ENCODE results near the gene KRTAP10-6. TPM values are rescaled to one million over a fixed set of nuclear protein-coding genes. Genes with fewer than 3 reads are reported as not detected.

KRTAP10-6 gene
- total RNA-seq, 6 donors from 2014 or later, result not detected

DNA sequence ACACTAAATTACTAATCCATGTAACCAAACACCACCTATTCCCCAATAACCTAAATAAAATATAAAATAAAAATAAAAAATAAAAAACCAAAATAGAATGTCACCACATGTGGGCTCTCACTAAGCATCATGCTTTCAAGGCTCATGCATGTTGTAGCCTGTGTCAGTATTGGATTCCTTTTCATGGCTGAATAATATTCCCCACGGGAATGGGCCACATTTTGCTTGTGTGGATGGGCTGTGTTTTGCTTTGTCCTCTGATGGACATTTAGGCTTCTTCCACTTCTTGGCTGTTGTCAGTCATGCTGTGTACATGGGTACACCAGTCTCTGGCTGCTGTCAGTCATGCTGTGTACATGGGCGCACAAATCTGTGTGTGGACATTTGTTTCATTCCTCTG, 3.2 kb downstream of the KRTAP10-6 start:
- Histone ChIP-seq H3K9me3 (no peaks in the 10 kb centered on the region), H3K36me3 (no peaks in the 10 kb centered on the region), H3K27ac (no peak overlapping the region), H3K4me3 (no peak overlapping the region), H3K4me1 (no peaks in the 10 kb centered on the region), H3K27me3 (peaks cover 0 to 5% (median 0%) of the 10 kb centered on the region in 4 donors)
- no peak for ATAC-seq (ENCODE audit: low FRiP score in 2 of 2)
- TF ChIP-seq, protein P1, sequence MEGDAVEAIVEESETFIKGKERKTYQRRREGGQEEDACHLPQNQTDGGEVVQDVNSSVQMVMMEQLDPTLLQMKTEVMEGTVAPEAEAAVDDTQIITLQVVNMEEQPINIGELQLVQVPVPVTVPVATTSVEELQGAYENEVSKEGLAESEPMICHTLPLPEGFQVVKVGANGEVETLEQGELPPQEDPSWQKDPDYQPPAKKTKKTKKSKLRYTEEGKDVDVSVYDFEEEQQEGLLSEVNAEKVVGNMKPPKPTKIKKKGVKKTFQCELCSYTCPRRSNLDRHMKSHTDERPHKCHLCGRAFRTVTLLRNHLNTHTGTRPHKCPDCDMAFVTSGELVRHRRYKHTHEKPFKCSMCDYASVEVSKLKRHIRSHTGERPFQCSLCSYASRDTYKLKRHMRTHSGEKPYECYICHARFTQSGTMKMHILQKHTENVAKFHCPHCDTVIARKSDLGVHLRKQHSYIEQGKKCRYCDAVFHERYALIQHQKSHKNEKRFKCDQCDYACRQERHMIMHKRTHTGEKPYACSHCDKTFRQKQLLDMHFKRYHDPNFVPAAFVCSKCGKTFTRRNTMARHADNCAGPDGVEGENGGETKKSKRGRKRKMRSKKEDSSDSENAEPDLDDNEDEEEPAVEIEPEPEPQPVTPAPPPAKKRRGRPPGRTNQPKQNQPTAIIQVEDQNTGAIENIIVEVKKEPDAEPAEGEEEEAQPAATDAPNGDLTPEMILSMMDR (IDR thresholded peaks at IDR 0.05), result no peak
- no peak for TF ChIP-seq POLR2A (IDR thresholded peaks at IDR 0.05)
- no peak for TF ChIP-seq POLR2AphosphoS5 (IDR thresholded peaks at IDR 0.05)
- TF ChIP-seq EP300 (IDR thresholded peaks at IDR 0.05), result no peak
- DNase-seq, result no peak
- 92 to 100% methylated on average over 2 of the region's 2 CpGs for WGBS, 2 donors

DNA sequence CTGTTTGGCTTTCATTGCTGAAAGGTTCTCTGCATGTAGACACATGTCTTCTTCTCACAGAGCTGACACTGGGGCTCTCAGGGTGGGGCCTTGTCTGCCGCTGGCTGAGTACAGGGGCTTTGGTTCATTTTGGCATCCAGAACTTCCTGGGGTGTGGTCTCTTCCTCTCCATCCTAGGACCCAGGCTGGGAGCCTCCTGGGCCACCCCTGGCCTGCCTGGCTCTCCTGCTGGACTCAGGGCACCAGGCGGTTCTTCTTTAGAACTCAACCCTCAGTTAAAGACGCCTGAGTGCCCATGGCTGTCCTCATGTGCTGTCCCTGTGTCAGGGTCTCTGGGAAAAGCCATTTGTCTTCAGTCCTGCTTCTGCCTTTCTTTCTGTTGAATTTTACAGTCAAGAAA, 6.4 kb downstream of the KRTAP10-6 start:
- TF ChIP-seq, protein P1 (IDR thresholded peaks at IDR 0.05), result no peak
- no peak for TF ChIP-seq EP300 (IDR thresholded peaks at IDR 0.05)
- Histone ChIP-seq H3K4me3 (no peak overlapping the region), H3K9me3 (peaks cover 0 to 14% (median 3%) of the 10 kb centered on the region in 4 donors), H3K27ac (no peak overlapping the region), H3K4me1 (no peaks in the 10 kb centered on the region), H3K36me3 (no peaks in the 10 kb centered on the region), H3K27me3 (peaks cover 0 to 5% (median 0%) of the 10 kb centered on the region in 4 donors)
- ATAC-seq (ENCODE audit: low FRiP score in 2 of 2), result no peak
- DNase-seq, result no peak
- WGBS, 2 donors, result 74 to 89% methylated on average over 2 to 3 of the region's 3 CpGs

DNA sequence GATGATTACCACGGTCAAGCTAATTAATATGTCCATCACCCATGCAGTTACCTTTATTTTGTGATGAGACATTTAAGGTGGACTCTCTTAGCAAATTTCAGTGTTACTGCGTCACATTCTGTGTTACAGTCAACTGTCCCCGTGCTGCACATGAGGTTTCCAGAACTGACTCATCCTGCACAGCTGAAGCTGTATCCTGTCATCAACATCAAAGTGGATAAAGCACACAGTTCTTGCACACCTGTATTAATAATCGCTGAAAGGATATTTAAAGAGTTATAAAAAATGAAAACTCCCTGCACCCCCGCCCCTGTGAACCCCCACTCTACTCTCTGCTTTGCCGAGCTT, 8.5 kb downstream of the KRTAP10-6 start:
- no peak for ATAC-seq (ENCODE audit: low FRiP score in 2 of 2)
- no peak overlapping the region for H3K27ac ChIP-seq
- no peak for TF ChIP-seq EP300 (IDR thresholded peaks at IDR 0.05)
- TF ChIP-seq, protein P1 (IDR thresholded peaks at IDR 0.05), result no peak
- no peak for TF ChIP-seq POLR2A (IDR thresholded peaks at IDR 0.05)
- no peak for TF ChIP-seq POLR2AphosphoS5 (IDR thresholded peaks at IDR 0.05)
- no peaks in the 10 kb centered on the region for H3K36me3 ChIP-seq
- no peaks in the 10 kb centered on the region for H3K27me3 ChIP-seq
- WGBS, 2 donors, result 77 to 82% methylated on average over 6 of the region's 6 CpGs
- no peak overlapping the region for H3K4me3 ChIP-seq
- DNase-seq, result no peak
- H3K4me1 ChIP-seq, result no peaks in the 10 kb centered on the region
- H3K9me3 ChIP-seq, result peaks cover 0 to 18% (median 4%) of the 10 kb centered on the region in 4 donors

DNA sequence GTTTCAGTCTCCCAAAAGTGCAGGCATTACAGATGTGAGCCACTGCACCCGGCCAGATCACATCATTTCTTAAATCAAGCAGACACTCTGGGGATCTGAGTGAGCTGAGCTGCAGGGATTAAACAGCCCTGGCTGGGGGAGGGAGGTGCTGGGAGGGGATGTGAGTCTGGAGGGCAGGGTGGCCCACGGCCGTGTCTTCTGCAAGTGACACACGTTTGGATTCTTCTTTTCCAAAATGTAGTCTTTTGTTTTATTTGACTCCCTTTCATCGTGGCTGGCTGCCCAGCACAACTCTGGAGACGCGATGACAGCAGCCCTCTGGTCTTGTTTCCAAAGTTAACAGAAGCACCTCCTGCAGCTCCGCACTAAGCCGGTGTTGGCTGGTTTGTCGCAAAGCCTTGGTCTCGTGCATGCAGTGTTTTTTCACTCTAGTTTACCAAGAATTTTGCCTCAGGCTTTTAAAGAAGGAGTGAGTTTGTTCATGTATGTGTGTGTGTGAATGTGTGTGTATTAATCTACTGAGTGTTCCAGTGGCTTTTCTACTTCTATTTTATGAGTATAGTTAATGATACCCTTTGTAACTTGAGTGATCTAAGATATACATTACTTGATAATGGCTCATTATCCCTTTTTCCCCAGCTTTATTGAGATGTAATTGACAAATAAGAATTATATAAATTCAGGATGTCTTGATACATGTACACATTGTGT, 9.1 kb downstream of the KRTAP10-6 start:
- Histone ChIP-seq H3K36me3 (no peaks in the 10 kb centered on the region), H3K27me3 (no peaks in the 10 kb centered on the region), H3K9me3 (peaks cover 0 to 18% (median 4%) of the 10 kb centered on the region in 4 donors), H3K4me1 (no peaks in the 10 kb centered on the region), H3K4me3 (no peak overlapping the region), H3K27ac (no peak overlapping the region)
- DNase-seq (no peak), ATAC-seq (ENCODE audit: low FRiP score in 2 of 2) (no peak)
- TF ChIP-seq, protein P1 (IDR thresholded peaks at IDR 0.05), result no peak
- no peak for TF ChIP-seq EP300 (IDR thresholded peaks at IDR 0.05)
- no peak for TF ChIP-seq POLR2AphosphoS5 (IDR thresholded peaks at IDR 0.05)
- no peak for TF ChIP-seq POLR2A (IDR thresholded peaks at IDR 0.05)
- 21 to 24% methylated on average over 11 of the region's 11 CpGs for WGBS, 2 donors

DNA sequence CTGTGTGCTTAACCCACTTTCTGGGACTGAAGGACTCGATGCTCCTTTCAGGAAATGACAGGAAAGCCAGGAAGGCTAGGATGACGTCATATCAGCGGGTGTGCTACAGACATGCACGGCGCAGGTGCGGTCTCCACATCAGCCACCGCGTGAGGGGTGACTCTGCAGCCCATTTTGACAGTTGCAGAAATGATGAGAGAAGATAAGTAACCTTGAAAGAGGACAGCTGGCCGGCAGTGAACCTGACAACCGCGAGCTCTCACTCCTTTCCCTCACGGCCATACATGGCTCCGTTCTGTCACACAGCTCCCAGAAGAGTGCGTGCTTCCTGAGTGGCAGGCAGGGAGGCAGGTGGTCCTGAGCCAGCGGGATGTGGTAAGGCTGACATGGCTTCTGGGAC, 10.2 kb downstream of the KRTAP10-6 start:
- TF ChIP-seq POLR2AphosphoS5 (IDR thresholded peaks at IDR 0.05) (no peak), POLR2A (IDR thresholded peaks at IDR 0.05) (no peak), EP300 (IDR thresholded peaks at IDR 0.05) (no peak)
- TF ChIP-seq, protein P1 (IDR thresholded peaks at IDR 0.05), result no peak
- no peaks in the 10 kb centered on the region for H3K4me1 ChIP-seq
- DNase-seq, result no peak
- H3K4me3 ChIP-seq, result no peak overlapping the region
- no peaks in the 10 kb centered on the region for H3K27me3 ChIP-seq
- WGBS, 2 donors, result 77 to 79% methylated on average over 15 of the region's 15 CpGs
- no peak for ATAC-seq (ENCODE audit: low FRiP score in 2 of 2)
- H3K27ac ChIP-seq, result no peak overlapping the region
- H3K36me3 ChIP-seq, result no peaks in the 10 kb centered on the region
- peaks cover 0 to 26% (median 8%) of the 10 kb centered on the region in 4 donors for H3K9me3 ChIP-seq
